ENCODE results near the gene TBX15.

The TBX15 gene

GRCh38 chr1:118988186-118989005, at the start of gene TBX15:
Gene TBX15, minus strand, starts transcription at chr1:118988343. Its CDS starts 548 bp downstream, at chr1:118987795.
- no peak for DNase-seq

- DNase-seq, result no peak
Observed at GRCh38 chr1:119034359-119034758, 46.2 kb upstream of the TBX15 start.

- DNase-seq, result no peak
Observed at GRCh38 chr1:119032986-119033385, 44.8 kb upstream of the TBX15 start.

- DNase-seq, result no peak
Observed at GRCh38 chr1:119027759-119028158, 39.6 kb upstream of the TBX15 start.

- no peak for DNase-seq
Observed at GRCh38 chr1:119026956-119027355, 38.8 kb upstream of the TBX15 start.

GRCh38 chr1:119015547-119015946, 27.4 kb upstream of the TBX15 start:
- no peak for DNase-seq

- no peak for DNase-seq
Observed at GRCh38 chr1:119012383-119012782, 24.2 kb upstream of the TBX15 start.

- DNase-seq, result no peak
Observed at GRCh38 chr1:119011706-119012105, 23.6 kb upstream of the TBX15 start.

- no peak for DNase-seq
Observed at GRCh38 chr1:119011116-119011515, 23.0 kb upstream of the TBX15 start.

- no peak for DNase-seq
Observed at GRCh38 chr1:119010201-119010600, 22.1 kb upstream of the TBX15 start.

GRCh38 chr1:119009312-119009655, 21.1 kb upstream of the TBX15 start:
- no peak for DNase-seq

GRCh38 chr1:119008483-119009311, 20.6 kb upstream of the TBX15 start:
- peak; percentile 13 for DNase-seq

GRCh38 chr1:119007670-119008482, 19.7 kb upstream of the TBX15 start:
- no peak for DNase-seq

- DNase-seq, result no peak
Observed at GRCh38 chr1:119007339-119007669, 19.2 kb upstream of the TBX15 start.

GRCh38 chr1:119006406-119007279, 18.5 kb upstream of the TBX15 start:
- DNase-seq, result no peak

- DNase-seq, result no peak
Observed at GRCh38 chr1:119005724-119006405, 17.7 kb upstream of the TBX15 start.

- DNase-seq, result no peak
Observed at GRCh38 chr1:119004781-119005180, 16.6 kb upstream of the TBX15 start.

- no peak for DNase-seq
Observed at GRCh38 chr1:119004129-119004527, 16.0 kb upstream of the TBX15 start.

GRCh38 chr1:119003413-119004128, 15.4 kb upstream of the TBX15 start:
- DNase-seq, result no peak

- DNase-seq, result no peak
Observed at GRCh38 chr1:119002028-119002686, 14.0 kb upstream of the TBX15 start.

Data from CD4-positive, alpha-beta T cell treated with Interleukin-21 for 1 hour (primary cell).